GM12878 (cell line): ENCODE data around the gene TFB1M. TPM values are rescaled to one million over a fixed set of nuclear protein-coding genes. Genes with fewer than 3 reads are reported as not detected.

Experiments used
- ATAC-seq: fragments of 200-7000 bp; cut with Tn5 transposase; 3 replicates; pipeline ENCODE4 v1.9.1; 2020; ENCODE audit warnings: mild to moderate bottlenecking, moderate library complexity
- BruUV-seq: library from RNA; stranded (reverse); fragments of 400-500 nt; replicated peaks from 2 replicates; lab custom pipeline; 2021; lab: Mats Ljungman, UMichigan
- CTCF ChIA-PET: fragments of 300-600 bp; sonication (Branson Sonifier 250); formaldehyde crosslinking; extraction: SDS; loops from one replicate; lab custom pipeline; 2021; ENCODE audit warnings: inconsistent platforms; lab: Yijun Ruan, JAX
- POLR2A ChIA-PET: fragments of 350-600 bp; formaldehyde crosslinking; extraction: SDS; loops from one replicate; lab custom pipeline; 2021; ENCODE audit warnings: inconsistent platforms; lab: Charles Lee
- RAD21 ChIA-PET: fragments of 300-600 bp; sonication (Branson Sonifier 250); formaldehyde crosslinking; loops from one replicate; lab custom pipeline; 2023; ENCODE audit warnings: antibody characterized with exemption; ENCODE audit not compliant: unreplicated experiment; lab: Charles Lee
- SMC1A ChIA-PET: fragments of 300-600 bp; sonication (Branson Sonifier 250); formaldehyde crosslinking; loops from one replicate; lab custom pipeline; 2023; ENCODE audit not compliant: unreplicated experiment, uncharacterized antibody; lab: Charles Lee
- DNase-seq: peaks from one replicate; pipeline ENCODE4 v3.0.0-alpha.2; 2011; ENCODE audit warnings: low read depth, low spot score
- FAIRE-seq: peaks from 3 replicates; lab custom pipeline; 2011; peaks lifted over from hg19 to GRCh38; lab: Jason Lieb, UNC
- H2AFZ ChIP-seq: 2 replicates; pipeline ENCODE4 v1.6.0; 2011; ENCODE audit warnings: low read depth, low read length, control low read depth; ENCODE audit not compliant: control insufficient read depth
- H3K27ac ChIP-seq: 2 replicates; pipeline ENCODE4 v1.5.1; 2011; ENCODE audit warnings: control low read depth; ENCODE audit not compliant: control insufficient read depth, insufficient read depth
- H3K27me3 ChIP-seq, 2 experiments: replicated peaks in 1 of 2; 2 replicates each; pipeline versions ENCODE4 v1.6.0 to v1.6.1; 2011; ENCODE audit warnings: low read length in 1 of 2; ENCODE audit not compliant: control insufficient read depth in 2 of 2, insufficient read depth in 2 of 2
- H3K36me3 ChIP-seq, 2 experiments: 2 replicates each; pipeline ENCODE4 v1.5.1; 2011; ENCODE audit warnings: low read length in 1 of 2; ENCODE audit not compliant: control insufficient read depth in 2 of 2, insufficient read depth in 2 of 2
- H3K4me1 ChIP-seq: 2 replicates; pipeline ENCODE4 v1.6.1; 2011; ENCODE audit warnings: mild to moderate bottlenecking, low read length, moderate library complexity, mixed read lengths; ENCODE audit not compliant: control insufficient read depth, insufficient read depth
- H3K4me2 ChIP-seq: 2 replicates; pipeline ENCODE4 v1.6.0; 2011; ENCODE audit warnings: control low read depth; ENCODE audit not compliant: control insufficient read depth, insufficient read depth
- H3K4me3 ChIP-seq: fragments of 200-600 bp; sonication (generic); 2 replicates; pipeline ENCODE4 v1.5.1; 2016
- H3K79me2 ChIP-seq: 2 replicates; pipeline ENCODE4 v1.6.0; 2011; ENCODE audit warnings: low read length; ENCODE audit not compliant: control insufficient read depth, insufficient read depth
- H3K9ac ChIP-seq: 2 replicates; pipeline ENCODE4 v1.8.0; 2011; ENCODE audit warnings: low read length, control low read depth, mixed read lengths; ENCODE audit not compliant: control insufficient read depth, insufficient read depth
- H3K9me3 ChIP-seq: replicated peaks from 3 replicates; pipeline ENCODE4 v1.5.1; 2011; ENCODE audit warnings: mild to moderate bottlenecking, low read length; ENCODE audit not compliant: control insufficient read depth, insufficient read depth
- H4K20me1 ChIP-seq: 2 replicates; pipeline ENCODE4 v1.6.0; 2011; ENCODE audit not compliant: control insufficient read depth, insufficient read depth
- CREB1 ChIP-seq: IDR thresholded peaks from 2 replicates; pipeline ENCODE4 v1.6.1; 2012; ENCODE audit warnings: low read depth, mild to moderate bottlenecking, inconsistent platforms
- EGR1 ChIP-seq, 2 experiments: IDR thresholded peaks; 1 replicate in 1 of 2; 2 replicates in 1 of 2; pipeline ENCODE4 v1.6.1; 2011 to 2012; ENCODE audit warnings: low read depth in 2 of 2, low read length in 2 of 2, borderline replicate concordance in 1 of 2, mild to moderate bottlenecking in 1 of 2, moderate library complexity in 1 of 2
- EP300 ChIP-seq, 2 experiments: fragments of 150-350 bp in 1 of 2; IDR thresholded peaks; 2 replicates each; pipeline ENCODE4 v1.6.1; 2011 to 2012; ENCODE audit warnings: low read depth in 2 of 2, low read length in 2 of 2, borderline replicate concordance in 1 of 2, improper control_type of control experiment in 1 of 2, inconsistent platforms in 1 of 2; ENCODE audit not compliant: control insufficient read depth in 1 of 2
- HDGF ChIP-seq: fragments of 450-650 bp; IDR thresholded peaks from 2 replicates; pipeline ENCODE4 v1.6.1; 2016; ENCODE audit warnings: antibody characterized with exemption
- IRF3 ChIP-seq: fragments of 450-650 bp; IDR thresholded peaks from 2 replicates; pipeline ENCODE4 v1.6.1; 2014; ENCODE audit warnings: mild to moderate bottlenecking
- MLLT1 ChIP-seq: fragments of 450-650 bp; IDR thresholded peaks from 2 replicates; pipeline ENCODE4 v1.6.1; 2016; ENCODE audit warnings: mild to moderate bottlenecking
- NFIC ChIP-seq: IDR thresholded peaks from 2 replicates; pipeline ENCODE4 v1.6.1; 2012; ENCODE audit warnings: low read depth, mild to moderate bottlenecking, inconsistent platforms, low read length, moderate library complexity
- NRF1 ChIP-seq: conservative IDR thresholded peaks from 2 replicates; pipeline ENCODE4 v1.6.1; 2011; ENCODE audit warnings: mild to moderate bottlenecking, low read depth, low read length, improper control_type of control experiment
- POLR2A ChIP-seq: IDR thresholded peaks from 2 replicates; pipeline ENCODE4 v1.6.1; 2011; ENCODE audit warnings: low read depth, mild to moderate bottlenecking, low read length
- RAD51 ChIP-seq: fragments of 450-650 bp; IDR thresholded peaks from 2 replicates; pipeline ENCODE4 v1.6.1; 2016; ENCODE audit warnings: moderate library complexity, mild to moderate bottlenecking, inconsistent platforms
- SREBF1 ChIP-seq: IDR thresholded peaks from 2 replicates; pipeline ENCODE4 v1.6.1; 2012; ENCODE audit warnings: mild to moderate bottlenecking, low read length
- ZBED1 ChIP-seq: IDR thresholded peaks from 2 replicates; pipeline ENCODE4 v1.6.1; 2016; ENCODE audit warnings: borderline replicate concordance
- ZNF384 ChIP-seq: IDR thresholded peaks from 2 replicates; pipeline ENCODE4 v1.6.1; 2012; ENCODE audit warnings: low read depth, mild to moderate bottlenecking, low read length, improper control_type of control experiment, borderline replicate concordance
- WGBS: methylation state at CpG from one replicate; pipeline ENCODE4 v1.1.6; 2016; ENCODE audit warnings: low lambda C conversion rate; ENCODE audit not compliant: insufficient replicate concordance, insufficient coverage; ENCODE audit errors: missing lambda C conversion rate; 5-methylcytosine and 5-hydroxymethylcytosine counted together
- in situ Hi-C: fragments of 300-500 bp; cut with MboI; formaldehyde crosslinking; loops from 9 replicates; pipeline ENCODE4 v1.14.3; 2018; ENCODE audit warnings: mixed read lengths
- intact Hi-C: fragments of 100-400 bp; cut with micrococcal nuclease; formaldehyde crosslinking; loops from one replicate; pipeline ENCODE4 v1.14.2; 2022; ENCODE audit not compliant: unreplicated experiment
- polyA plus RNA-seq, 11 experiments: library from polyadenylated mRNA; depleted of rRNA in 4 of 11; unstranded in 6 of 11; stranded (reverse) in 5 of 11; fragments of >200 nt; fragmentation: Nextera tagmentation in 4 of 11; fragmentation: Illumina TruSeq in 1 of 11; extraction: Ambion mirVana in 4 of 11; extraction: Trizol in 1 of 11; gene quantifications; 1 replicate in 1 of 11; 2 replicates in 10 of 11; pipeline versions ENCODE4 v1.2.1 to v1.2.3, GENCODE V29; 2011 to 2016; ENCODE audit warnings: inconsistent platforms in 2 of 11, missing spikeins in 2 of 11, low read depth in 1 of 11
- total RNA-seq, 4 experiments: library from RNA; depleted of rRNA in 3 of 4; stranded (reverse); fragments of >200 nt in 3 of 4; fragmentation: Illumina TruSeq in 1 of 4; extraction: Trizol in 1 of 4; gene quantifications; 2 replicates each; pipeline versions ENCODE4 v1.2.1 to v1.2.3, GENCODE V29; 2013 to 2021

The TFB1M gene
- total and polyA plus RNA-seq, 10 of the 15 experiments (the other 5 are each of a cell fraction or from before 2014, with no cell fraction given), result 29.9 to 117 (median 41.3) TPM

- no peaks in the 10 kb centered on the region for H4K20me1 ChIP-seq
- no peak overlapping the region for H2AFZ ChIP-seq
- intact Hi-C loops (loop anchor here (5.0 kb wide), 1 partner anchor 1345 kb away; no protein-coding TSS in a partner anchor), in situ Hi-C loops (no loop called here)
- H3K27me3 ChIP-seq, result no peaks in the 10 kb centered on the region
- no peak for TF ChIP-seq RAD51
- no peak for TF ChIP-seq ZBED1
- TF ChIP-seq EGR1 (IDR thresholded peaks at IDR 0.05; ENCODE audit: borderline replicate concordance in 1 of 2, low read depth in 2 of 2, low read length in 2 of 2), result no peak
- BruUV-seq, result no TSS peak
- FAIRE-seq (no peak), ATAC-seq (no peak; the same call in 2 of the 3 replicates), DNase-seq (no peak)
- ChIA-PET RAD21 (interaction anchor here (0.8 to 1.5 kb wide), 6 partner anchors 16 to 66 kb away, joined by 3 to 10 read pairs (median 3); partner anchors contain the start of gene TFB1M), CTCF (interaction anchor here (0.8 to 1.5 kb wide), 3 partner anchors 10 to 67 kb away, joined by 3 to 6 read pairs (median 3); no protein-coding TSS in a partner anchor), POLR2A (interaction anchor here (0.9 kb wide), 1 partner anchor 66 kb away, joined by 6 read pairs; no protein-coding TSS in a partner anchor), SMC1A (interaction anchor here (0.8 to 5.4 kb wide), 4 partner anchors 10 to 66 kb away, joined by 3 to 26 read pairs (median 14); no protein-coding TSS in a partner anchor)
- peak overlapping the region; percentile 38 for H3K4me2 ChIP-seq
- WGBS, result 1% methylated on average over 4 of the region's 4 CpGs
- no peaks in the 10 kb centered on the region for H3K79me2 ChIP-seq
- no peaks in the 10 kb centered on the region for H3K36me3 ChIP-seq
- H3K9me3 ChIP-seq, result peaks cover 62% of the 10 kb centered on the region
- peak overlapping the region; percentile 81 for H3K27ac ChIP-seq
- H3K4me3 ChIP-seq, result no peak overlapping the region
- H3K9ac ChIP-seq, result peak overlapping the region; percentile 50
- peaks cover 47% of the 10 kb centered on the region for H3K4me1 ChIP-seq
Measured at GRCh38 chr6:155352130-155352420, 37.8 kb upstream of the TFB1M start.

- Histone ChIP-seq H2AFZ (no peak overlapping the region), H3K79me2 (no peaks in the 10 kb centered on the region), H3K9ac (peak overlapping the region; percentile 50; the same call in 1 of the 2 replicates), H3K27me3 (no peaks in the 10 kb centered on the region), H3K27ac (peak overlapping the region; percentile 81), H4K20me1 (no peaks in the 10 kb centered on the region), H3K36me3 (no peaks in the 10 kb centered on the region), H3K4me1 (peaks cover 47% of the 10 kb centered on the region), H3K9me3 (peaks cover 66% of the 10 kb centered on the region), H3K4me3 (no peak overlapping the region), H3K4me2 (peak overlapping the region; percentile 68)
- no TSS peak for BruUV-seq
- intact Hi-C loops (loop anchor here (1.0 to 5.0 kb wide), 2 partner anchors 67 to 1346 kb away; no protein-coding TSS in a partner anchor), in situ Hi-C loops (no loop called here)
- RAD21 ChIA-PET, result interaction anchor here (1.1 to 1.5 kb wide), 5 partner anchors 16 to 66 kb away, joined by 3 to 10 read pairs (median 3); partner anchors contain the start of gene TFB1M
- WGBS, result 27% methylated on average over 5 of the region's 5 CpGs
- DNase-seq (peak; percentile 94), FAIRE-seq (peak; percentile 75), ATAC-seq (peak; percentile 94)
- SMC1A ChIA-PET, result interaction anchor here (0.8 to 5.4 kb wide), 5 partner anchors 11 to 67 kb away, joined by 3 to 26 read pairs (median 7); no protein-coding TSS in a partner anchor
- POLR2A ChIA-PET, result no interaction called here
- CTCF ChIA-PET, result interaction anchor here (0.8 to 1.5 kb wide), 4 partner anchors 11 to 67 kb away, joined by 3 to 6 read pairs (median 3); no protein-coding TSS in a partner anchor
- TF ChIP-seq EP300 (IDR thresholded peaks at IDR 0.05; ENCODE audit: borderline replicate concordance in 1 of 2, control insufficient read depth in 1 of 2, low read depth in 2 of 2, low read length in 2 of 2) (peak; percentile 94 to 98), SREBF1 (no peak), CREB1 (peak; percentile 68), POLR2A (no peak), ZNF384 (no peak), MLLT1 (no peak), IRF3 (no peak), HDGF (0 out of 2 replicates have a peak, but pooled peaks have one; percentile 50), NRF1 (no peak), NFIC (peak; percentile 99)
Measured at GRCh38 chr6:155351273-155352129, 37.2 kb upstream of the TFB1M start.
